GM23338 (cell line): Measurements from ENCODE around the gene CDH20. TPM values are rescaled to one million over a fixed set of nuclear protein-coding genes. Genes with fewer than 3 reads are reported as not detected.

Source experiments
- ATAC-seq: fragments of 200-7000 bp; cut with Tn5 transposase; 3 replicates; pipeline ENCODE4 v1.9.1; 2020
- DNase-seq: peaks from one replicate; pipeline ENCODE4 v3.0.0-alpha.2; 2015; ENCODE audit warnings: low spot score
- H2AFZ ChIP-seq: fragments of 200-600 bp; sonication (generic); 2 replicates; pipeline ENCODE4 v1.8.0; 2016; ENCODE audit warnings: antibody characterized with exemption, mild to moderate bottlenecking, moderate library complexity
- H3F3A ChIP-seq: fragments of 200-600 bp; sonication (generic); replicated peaks from 2 replicates; pipeline ENCODE4 v1.8.0; 2017; ENCODE audit warnings: antibody characterized with exemption, mixed run types, low read depth
- H3K27ac ChIP-seq: fragments of 200-600 bp; sonication (generic); 2 replicates; pipeline ENCODE4 v1.6.1; 2016; ENCODE audit warnings: low read depth
- H3K27me3 ChIP-seq: fragments of 200-600 bp; sonication (generic); 2 replicates; pipeline ENCODE4 v1.8.0; 2016; ENCODE audit warnings: mild to moderate bottlenecking, mixed run types, moderate library complexity; ENCODE audit not compliant: insufficient read depth
- H3K36me3 ChIP-seq: fragments of 200-600 bp; sonication (generic); 2 replicates; pipeline ENCODE4 v1.8.0; 2016; ENCODE audit warnings: mild to moderate bottlenecking; ENCODE audit not compliant: insufficient read depth
- H3K4me1 ChIP-seq: fragments of 200-600 bp; sonication (generic); 2 replicates; pipeline ENCODE4 v1.8.0; 2016; ENCODE audit warnings: mild to moderate bottlenecking, moderate library complexity; ENCODE audit not compliant: insufficient read depth
- H3K4me2 ChIP-seq: fragments of 200-600 bp; sonication (generic); 2 replicates; pipeline ENCODE4 v1.7.1; 2017; ENCODE audit warnings: mixed run types
- H3K4me3 ChIP-seq: fragments of 200-600 bp; sonication (generic); 2 replicates; pipeline ENCODE4 v1.6.1; 2016; ENCODE audit warnings: mixed run types
- H3K79me2 ChIP-seq: fragments of 200-600 bp; sonication (generic); replicated peaks from 2 replicates; pipeline ENCODE4 v1.8.0; 2017; ENCODE audit warnings: mild to moderate bottlenecking; ENCODE audit not compliant: insufficient read depth
- H3K9me2 ChIP-seq: fragments of 200-600 bp; sonication (generic); 2 replicates; pipeline ENCODE4 v1.8.0; 2017; ENCODE audit not compliant: insufficient read depth
- H4K20me1 ChIP-seq: fragments of 200-600 bp; sonication (generic); replicated peaks from 2 replicates; pipeline ENCODE4 v1.8.0; 2017; ENCODE audit warnings: mild to moderate bottlenecking; ENCODE audit not compliant: insufficient read depth
- H3K27ac Mint-ChIP-seq: 2 replicates; pipeline ENCODE4 v1.8.0; 2020; ENCODE audit warnings: inconsistent platforms, mild to moderate bottlenecking, moderate library complexity, mixed read lengths
- H3K27me3 Mint-ChIP-seq: 3 replicates; pipeline ENCODE4 v1.8.0; 2022; ENCODE audit warnings: low read depth, mild to moderate bottlenecking, moderate library complexity, mixed read lengths, inconsistent platforms; ENCODE audit not compliant: insufficient read depth, poor library complexity
- H3K36me3 Mint-ChIP-seq: 3 replicates; pipeline ENCODE4 v1.8.0; 2021; ENCODE audit warnings: low read depth, mild to moderate bottlenecking, inconsistent platforms, moderate library complexity, mixed read lengths
- H3K4me1 Mint-ChIP-seq: 3 replicates; pipeline ENCODE4 v1.8.0; 2020; ENCODE audit warnings: mild to moderate bottlenecking, inconsistent platforms, mixed read lengths
- H3K4me3 Mint-ChIP-seq: 3 replicates; pipeline ENCODE4 v1.8.0; 2021; ENCODE audit warnings: moderate library complexity, mild to moderate bottlenecking, inconsistent platforms, mixed read lengths
- H3K9me3 Mint-ChIP-seq: 3 replicates; pipeline ENCODE4 v1.8.0; 2020; ENCODE audit warnings: moderate library complexity, mild to moderate bottlenecking, inconsistent platforms, mixed read lengths
- CREB1 ChIP-seq: fragments of 250-450 bp; sonication (Bioruptor Pico); IDR thresholded peaks from 2 replicates; pipeline ENCODE4 v1.5.0; 2020; ENCODE audit warnings: low read depth, mild to moderate bottlenecking, moderate library complexity
- CTCF ChIP-seq, 2 experiments: fragments of 200-600 bp in 1 of 2; sonication (generic) in 1 of 2; conservative IDR thresholded peaks; 2 replicates each; pipeline versions ENCODE4 v1.5.1 to v1.6.1; 2016 to 2017; ENCODE audit warnings: antibody characterized with exemption in 2 of 2, low read depth in 2 of 2, mild to moderate bottlenecking in 2 of 2, moderate library complexity in 1 of 2
- ETS1 ChIP-seq: IDR thresholded peaks from 2 replicates; pipeline ENCODE4 v1.6.1; 2016; ENCODE audit warnings: antibody characterized with exemption
- EZH2 ChIP-seq: fragments of 200-600 bp; sonication (generic); IDR thresholded peaks from one replicate; pipeline ENCODE4 v1.8.0; 2017; ENCODE audit warnings: antibody characterized with exemption, mild to moderate bottlenecking, low read depth; ENCODE audit not compliant: unreplicated experiment
- EZH2phosphoT487 ChIP-seq: fragments of 200-600 bp; sonication (generic); IDR thresholded peaks from one replicate; pipeline ENCODE4 v1.8.1; 2018; ENCODE audit warnings: antibody characterized with exemption; ENCODE audit not compliant: unreplicated experiment
- JUNB ChIP-seq: IDR thresholded peaks from one replicate; pipeline ENCODE4 v1.6.1; 2016; ENCODE audit warnings: antibody characterized with exemption; ENCODE audit not compliant: unreplicated experiment
- NANOG ChIP-seq: IDR thresholded peaks from 2 replicates; pipeline ENCODE4 v1.6.1; 2016; ENCODE audit warnings: antibody characterized with exemption, borderline replicate concordance
- POLR2AphosphoS5 ChIP-seq: IDR thresholded peaks from 2 replicates; pipeline ENCODE4 v1.6.1; 2016; ENCODE audit warnings: antibody characterized with exemption, low read depth
- STAT1 ChIP-seq: IDR thresholded peaks from one replicate; pipeline ENCODE4 v1.6.1; 2016; ENCODE audit warnings: antibody characterized with exemption; ENCODE audit not compliant: unreplicated experiment
- ZNF114 ChIP-seq: fragments of 250-450 bp; sonication (Bioruptor Pico); IDR thresholded peaks from 2 replicates; pipeline ENCODE4 v1.5.0; 2020; ENCODE audit warnings: mild to moderate bottlenecking, moderate library complexity
- ZNF331 ChIP-seq: fragments of 250-450 bp; sonication (Bioruptor Pico); IDR thresholded peaks from 2 replicates; pipeline ENCODE4 v1.5.0; 2020; ENCODE audit warnings: low read depth, mild to moderate bottlenecking, moderate library complexity
- ZNF462 ChIP-seq: fragments of 250-450 bp; sonication (Bioruptor Pico); IDR thresholded peaks from 2 replicates; pipeline ENCODE4 v1.5.0; 2020; ENCODE audit warnings: mild to moderate bottlenecking, moderate library complexity
- polyA plus RNA-seq: library from polyadenylated mRNA; unstranded; fragments of >200 nt; fragmentation: Nextera tagmentation; extraction: Ambion mirVana; gene quantifications from 2 replicates; pipeline ENCODE4 v1.2.1, GENCODE V29; 2016
- total RNA-seq: library from RNA; depleted of rRNA; stranded (reverse); fragments of >200 nt; shearing (Covaris generic); gene quantifications from 2 replicates; pipeline ENCODE4 v1.2.3, GENCODE V29; 2014

CDH20 gene
- total and polyA plus RNA-seq, 2 experiments from 2014 or later = 1.0 TPM; not detected in 1

- no peaks in the 10 kb centered on the region for H3K4me1 ChIP-seq
- no peak overlapping the region for H3K4me2 ChIP-seq
- no peak overlapping the region for H3K4me3 Mint-ChIP-seq
- DNase-seq (no peak), ATAC-seq (no peak)
- H3K36me3 ChIP-seq = no peaks in the 10 kb centered on the region
- H3K27me3 ChIP-seq = no peaks in the 10 kb centered on the region
- no peak overlapping the region for H3K4me3 ChIP-seq
- H3K4me1 Mint-ChIP-seq = no peaks in the 10 kb centered on the region
- no peaks in the 10 kb centered on the region for H3K79me2 ChIP-seq
- no peaks in the 10 kb centered on the region for H3K27me3 Mint-ChIP-seq
- H3K9me3 Mint-ChIP-seq = no peaks in the 10 kb centered on the region
- no peak overlapping the region for H3K27ac ChIP-seq
- H3F3A ChIP-seq = no peaks in the 10 kb centered on the region
- H2AFZ ChIP-seq = 0 out of 2 replicates have a peak overlapping the region, but pooled peaks have one; percentile 18
- H4K20me1 ChIP-seq = no peaks in the 10 kb centered on the region
- no peaks in the 10 kb centered on the region for H3K9me2 ChIP-seq
- H3K36me3 Mint-ChIP-seq = no peaks in the 10 kb centered on the region
- TF ChIP-seq POLR2AphosphoS5 = no peak
- TF ChIP-seq JUNB = no peak
- no peak for TF ChIP-seq STAT1
- TF ChIP-seq CTCF (conservative IDR thresholded peaks at IDR 0.05; ENCODE audit: low read depth in 2 of 2) = no peak
- TF ChIP-seq EZH2 = no peak
- TF ChIP-seq ZNF114 (CRISPR knock-in tag) = no peak
- TF ChIP-seq ZNF462 (CRISPR knock-in tag) = no peak
- TF ChIP-seq ZNF331 = no peak
- TF ChIP-seq ETS1 = no peak
- no peak for TF ChIP-seq EZH2phosphoT487
- TF ChIP-seq CREB1 (CRISPR knock-in tag) = no peak
- no peak for TF ChIP-seq NANOG
- H3K27ac Mint-ChIP-seq = no peak overlapping the region
Measured at GRCh38 chr18:61549889-61550288, 216.7 kb downstream of the CDH20 start.
